CD4-positive, alpha-beta T cell (primary cell): ENCODE results near the gene SLX1A. TPM values are rescaled to one million over a fixed set of nuclear protein-coding genes. Genes with fewer than 3 reads are reported as not detected.
A peak's percentile ranks its signal among the peaks of the same experiment; 100 is the strongest.

ENCODE experiments used
- ATAC-seq: fragments of 200-7000 bp; cut with Tn5 transposase; one replicate; pipeline ENCODE4 v1.10.0; 2022; ENCODE audit warnings: mild to moderate bottlenecking; ENCODE audit not compliant: poor library complexity
- CTCF ChIA-PET: fragments of 350-600 bp; sonication (Branson Sonifier 250); formaldehyde crosslinking; loops from one replicate; lab custom pipeline; 2021; ENCODE audit warnings: antibody characterized with exemption, inconsistent platforms; lab: Charles Lee
- POLR2A ChIA-PET: fragments of 350-600 bp; sonication (Branson Sonifier 250); formaldehyde crosslinking; loops from one replicate; lab custom pipeline; 2021; ENCODE audit warnings: antibody characterized with exemption, inconsistent platforms; lab: Charles Lee
- DNase-seq, 14 experiments: peaks; one replicate each; pipeline ENCODE4 v3.0.0-alpha.2; 2013 to 2020; ENCODE audit warnings: mixed read lengths in 2 of 14
- H3K27ac ChIP-seq, 2 donors: one replicate each; pipeline versions ENCODE4 v1.5.1 to v1.7.0; 2013; ENCODE audit warnings: low read length in 2 of 2, low read depth in 1 of 2, mild to moderate bottlenecking in 1 of 2
- H3K27me3 ChIP-seq, 2 experiments: 1 replicate in 1 of 2; 2 replicates in 1 of 2; pipeline versions ENCODE4 v1.6.1 to v1.7.0; 2013; ENCODE audit warnings: low read length in 2 of 2, control low read depth in 1 of 2, mild to moderate bottlenecking in 1 of 2, moderate library complexity in 1 of 2; ENCODE audit not compliant: insufficient read depth in 2 of 2, control insufficient read depth in 1 of 2
- H3K36me3 ChIP-seq: one replicate; pipeline ENCODE4 v1.6.1; 2013; ENCODE audit warnings: low read length, control low read depth; ENCODE audit not compliant: insufficient read depth
- H3K4me1 ChIP-seq: one replicate; pipeline ENCODE4 v1.6.1; 2013; ENCODE audit warnings: low read length, control low read depth; ENCODE audit not compliant: insufficient read depth
- H3K4me3 ChIP-seq: one replicate; pipeline ENCODE4 v1.5.1; 2013; ENCODE audit warnings: mild to moderate bottlenecking, low read length, moderate library complexity
- H3K9me3 ChIP-seq, 2 experiments: 1 replicate in 1 of 2; 2 replicates in 1 of 2; pipeline versions ENCODE4 v1.6.1 to v1.7.0; 2013; ENCODE audit warnings: low read length in 2 of 2, mild to moderate bottlenecking in 2 of 2, control low read depth in 1 of 2, moderate library complexity in 1 of 2; ENCODE audit not compliant: control insufficient read depth in 1 of 2, insufficient read depth in 1 of 2
- H3K27ac Mint-ChIP-seq: one replicate; pipeline ENCODE4 v1.8.0; 2020; ENCODE audit warnings: mixed read lengths
- H3K27me3 Mint-ChIP-seq: one replicate; pipeline ENCODE4 v1.8.0; 2021; ENCODE audit warnings: mixed read lengths
- H3K36me3 Mint-ChIP-seq: one replicate; pipeline ENCODE4 v1.8.0; 2021; ENCODE audit warnings: low read depth, mixed read lengths
- H3K4me1 Mint-ChIP-seq: one replicate; pipeline ENCODE4 v1.8.0; 2021; ENCODE audit warnings: low read depth, mixed read lengths
- H3K4me3 Mint-ChIP-seq: one replicate; pipeline ENCODE4 v1.8.0; 2020; ENCODE audit warnings: mild to moderate bottlenecking, mixed read lengths
- H3K9me3 Mint-ChIP-seq: one replicate; pipeline ENCODE4 v1.8.0; 2020; ENCODE audit warnings: mixed read lengths
- intact Hi-C, 2 experiments: fragments of 100-400 bp; cut with DNase I in 1 of 2; cut with micrococcal nuclease in 1 of 2; formaldehyde crosslinking; loops; one replicate each; pipeline versions ENCODE4 v1.15.1 to v1.9.0; 2023 to 2025; cut with DNase I, micrococcal nuclease
- total RNA-seq, 174 experiments: library from RNA in 2 of 174; stranded (reverse) in 2 of 174; gene quantifications; one replicate each; pipeline ENCODE4 v1.2.3 and lab custom pipeline; 2021 to 2026
- TF ChIP-seq, protein P1 (sequence below): fragments of 200-600 bp; IDR thresholded peaks from one replicate; pipeline ENCODE4 v1.8.0; 2022; ENCODE audit warnings: antibody characterized with exemption, mild to moderate bottlenecking

SLX1A gene
- total RNA-seq, 2 experiments from 2014 or later, result 18.4 to 28.0 TPM

DNA sequence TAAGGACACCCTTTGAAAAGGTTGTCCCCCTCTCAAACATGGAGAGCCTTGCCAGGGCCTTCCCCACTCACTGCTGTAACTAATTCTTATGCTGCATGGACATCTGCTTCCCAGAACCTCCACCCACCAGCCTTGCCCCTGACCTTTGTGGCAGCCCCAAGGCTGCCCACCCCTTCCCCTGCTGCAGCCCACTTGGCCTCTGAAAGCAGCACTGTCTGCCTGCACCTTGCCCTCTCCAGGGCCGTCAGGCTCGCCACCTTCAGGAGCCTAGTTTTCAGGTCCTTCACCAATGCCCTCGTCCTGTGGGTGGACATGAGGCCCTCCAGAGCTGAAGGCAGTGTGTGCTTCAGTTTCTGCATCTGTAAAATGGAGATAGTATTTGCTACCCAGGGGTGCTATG, 12.9 kb upstream of the SLX1A start:
- Mint-ChIP-seq H3K27me3 (no peaks in the 10 kb centered on the region), H3K36me3 (peaks cover 20% of the 10 kb centered on the region), H3K9me3 (no peaks in the 10 kb centered on the region), H3K4me3 (peak overlapping the region; percentile 79), H3K4me1 (peaks cover 24% of the 10 kb centered on the region), H3K27ac (peak overlapping the region; percentile 11)
- ChIA-PET CTCF (interaction anchor here (0.6 kb wide), 1 partner anchor 33 kb away, joined by 3 read pairs; no protein-coding TSS in a partner anchor), POLR2A (interaction anchor here (0.9 kb wide), 1 partner anchor 88 kb away, joined by 3 read pairs; no protein-coding TSS in a partner anchor)
- peaks cover 24% of the 10 kb centered on the region for H3K4me1 ChIP-seq
- H3K4me3 ChIP-seq, result no peak overlapping the region
- TF ChIP-seq, protein P1, sequence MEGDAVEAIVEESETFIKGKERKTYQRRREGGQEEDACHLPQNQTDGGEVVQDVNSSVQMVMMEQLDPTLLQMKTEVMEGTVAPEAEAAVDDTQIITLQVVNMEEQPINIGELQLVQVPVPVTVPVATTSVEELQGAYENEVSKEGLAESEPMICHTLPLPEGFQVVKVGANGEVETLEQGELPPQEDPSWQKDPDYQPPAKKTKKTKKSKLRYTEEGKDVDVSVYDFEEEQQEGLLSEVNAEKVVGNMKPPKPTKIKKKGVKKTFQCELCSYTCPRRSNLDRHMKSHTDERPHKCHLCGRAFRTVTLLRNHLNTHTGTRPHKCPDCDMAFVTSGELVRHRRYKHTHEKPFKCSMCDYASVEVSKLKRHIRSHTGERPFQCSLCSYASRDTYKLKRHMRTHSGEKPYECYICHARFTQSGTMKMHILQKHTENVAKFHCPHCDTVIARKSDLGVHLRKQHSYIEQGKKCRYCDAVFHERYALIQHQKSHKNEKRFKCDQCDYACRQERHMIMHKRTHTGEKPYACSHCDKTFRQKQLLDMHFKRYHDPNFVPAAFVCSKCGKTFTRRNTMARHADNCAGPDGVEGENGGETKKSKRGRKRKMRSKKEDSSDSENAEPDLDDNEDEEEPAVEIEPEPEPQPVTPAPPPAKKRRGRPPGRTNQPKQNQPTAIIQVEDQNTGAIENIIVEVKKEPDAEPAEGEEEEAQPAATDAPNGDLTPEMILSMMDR, result no peak
- H3K27ac ChIP-seq, result no peak overlapping the region
- ATAC-seq (no peak), DNase-seq (peak in 1 of 14 experiments; percentile 12)
- H3K36me3 ChIP-seq, result peaks cover 16% of the 10 kb centered on the region
- intact Hi-C loops, result no loop called here
- H3K9me3 ChIP-seq, result no peaks in the 10 kb centered on the region
- no peaks in the 10 kb centered on the region for H3K27me3 ChIP-seq

DNA sequence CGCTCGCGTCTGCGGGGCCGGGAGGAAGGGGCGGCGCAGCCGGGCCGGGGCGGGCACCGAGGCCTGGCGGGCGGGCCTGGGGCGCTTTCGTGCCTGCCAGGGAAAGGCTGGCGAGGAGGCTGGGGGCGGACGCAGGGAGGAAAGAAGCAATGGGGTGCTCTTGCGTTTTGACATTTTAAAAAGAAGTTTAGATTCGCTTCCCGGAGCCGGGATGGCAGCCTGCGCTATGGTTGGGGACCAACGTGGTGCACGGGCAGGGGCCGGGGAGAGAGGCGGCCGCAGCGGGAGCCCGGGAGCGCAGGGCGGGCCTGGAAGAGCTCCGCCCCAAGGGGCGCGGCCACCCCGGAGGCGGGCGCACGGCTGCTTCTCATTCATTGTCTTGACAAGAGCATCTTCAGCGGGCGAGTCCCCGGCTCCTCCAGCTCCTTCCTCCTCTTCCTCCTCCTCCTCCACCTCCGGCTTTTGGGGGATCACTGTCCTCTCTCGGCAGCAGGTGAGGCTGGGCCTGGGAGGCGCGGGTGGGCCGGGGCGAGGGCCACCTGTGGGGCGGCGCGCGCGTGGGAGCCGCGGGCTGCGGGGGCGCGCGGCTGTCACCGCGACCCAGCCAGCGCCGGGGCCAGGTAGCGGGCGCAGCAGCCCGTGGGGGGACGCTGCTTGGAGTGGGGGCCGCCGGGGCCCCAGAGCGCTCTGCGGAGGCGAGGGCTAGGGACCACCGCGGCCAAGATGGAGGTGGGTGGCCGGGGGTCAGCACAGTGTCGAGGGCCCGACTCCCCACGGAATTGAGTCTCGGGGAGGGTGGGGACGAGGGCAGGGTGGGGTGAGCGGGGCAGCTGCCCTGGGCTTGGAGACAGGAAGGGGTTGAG, 10.2 kb upstream of the SLX1A start, which contains the start of gene CORO1A:
CORO1A (plus strand) TSS at position 370 of the 863 bp plus-strand sequence. CDS start 1,608 bp downstream, outside the sequence.
- peaks cover 43% of the 10 kb centered on the region for H3K36me3 ChIP-seq
- H3K4me3 Mint-ChIP-seq, result peak within 1 kb of the TSS; percentile 99
- CTCF ChIA-PET, result interaction anchor here (0.6 to 0.9 kb wide), 2 partner anchors 92 to 226 kb away, joined by 4 read pairs; partner anchors contain the start of gene TBX6
- H3K9me3 ChIP-seq, result no peaks in the 10 kb centered on the region
- H3K36me3 Mint-ChIP-seq, result peaks cover 44% of the 10 kb centered on the region
- TF ChIP-seq, protein P1, result no peak
- peaks cover 51% of the 10 kb centered on the region for H3K4me1 ChIP-seq
- no peaks in the 10 kb centered on the region for H3K27me3 ChIP-seq
- no peaks in the 10 kb centered on the region for H3K27me3 Mint-ChIP-seq
- POLR2A ChIA-PET, result interaction anchor here (0.6 to 6.0 kb wide), 39 partner anchors 9 to 475 kb away, joined by 3 to 163 read pairs (median 5); partner anchors contain the start of genes ALDOA, CD2BP2, DCTPP1 and FBRS
- H3K4me3 ChIP-seq, result peak within 1 kb of the TSS; percentile 100
- H3K4me1 Mint-ChIP-seq, result peaks cover 39% of the 10 kb centered on the region
- H3K27ac Mint-ChIP-seq, result peak within 1 kb of the TSS; percentile 98
- H3K9me3 Mint-ChIP-seq, result no peaks in the 10 kb centered on the region
- peak; percentile 45 for ATAC-seq
- peak within 1 kb of the TSS; percentile 89 to 96 for H3K27ac ChIP-seq
- intact Hi-C loops, result no loop called here
- DNase-seq, result peak; percentile 68 to 90 (median 82)

DNA sequence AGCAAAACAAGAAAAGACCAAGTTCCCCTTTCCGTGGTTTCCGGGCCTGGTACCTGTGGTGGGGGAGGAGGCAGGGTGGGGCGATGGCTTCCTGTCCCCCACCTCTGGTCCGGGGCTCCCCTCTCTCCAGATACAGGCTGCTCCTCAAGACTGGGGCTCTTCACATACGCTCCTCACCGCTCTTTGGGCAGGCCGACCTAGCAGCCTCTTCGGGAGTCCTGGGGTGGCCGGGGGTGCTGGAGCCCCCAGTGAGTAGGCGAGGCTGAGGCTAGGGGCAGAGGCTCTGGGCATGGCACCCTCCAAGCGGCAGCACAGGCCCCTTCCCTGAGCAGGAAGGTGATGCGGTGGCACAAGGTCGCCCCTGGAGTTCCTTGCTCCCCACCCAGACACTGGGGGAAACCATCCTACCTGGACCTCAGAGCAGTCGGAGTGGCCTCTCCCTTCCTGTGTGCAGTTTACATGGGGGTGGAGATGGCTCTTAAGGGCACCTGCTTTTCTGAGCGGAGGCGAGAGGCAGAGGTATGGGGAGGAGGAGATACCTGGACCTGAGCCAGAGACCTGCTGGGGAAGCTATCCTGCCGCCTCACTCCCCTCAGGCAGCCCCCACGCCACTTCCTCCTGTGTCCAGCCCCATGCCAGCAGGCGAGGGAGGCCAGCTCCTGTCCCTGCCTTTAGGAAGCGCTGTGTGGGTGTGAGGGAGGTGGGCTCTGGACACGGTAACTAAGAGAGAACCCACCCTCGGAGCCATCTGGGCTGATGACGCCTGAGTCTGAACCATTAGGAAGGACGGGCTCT, 9.4 kb upstream of the SLX1A start:
- CTCF ChIA-PET, result interaction anchor here (3.5 kb wide), 1 partner anchor 92 kb away, joined by 15 read pairs; the partner anchor contains the start of gene TBX6
- peaks cover 43% of the 10 kb centered on the region for H3K36me3 ChIP-seq
- POLR2A ChIA-PET, result interaction anchor here (0.9 to 6.0 kb wide), 32 partner anchors 21 to 474 kb away, joined by 3 to 163 read pairs (median 6); partner anchors contain the start of genes ALDOA, CD2BP2, DCTPP1 and FBRS
- H3K27ac ChIP-seq, result peak overlapping the region; percentile 76 to 96
- peak; percentile 44 for ATAC-seq
- H3K4me3 ChIP-seq, result peak overlapping the region; percentile 100
- H3K4me1 ChIP-seq, result peaks cover 51% of the 10 kb centered on the region
- DNase-seq, result peak; percentile 59 to 95 (median 80)
- Mint-ChIP-seq H3K9me3 (no peaks in the 10 kb centered on the region), H3K4me3 (peak overlapping the region; percentile 99), H3K27ac (peak overlapping the region; percentile 98), H3K27me3 (no peaks in the 10 kb centered on the region), H3K4me1 (peaks cover 39% of the 10 kb centered on the region), H3K36me3 (peaks cover 44% of the 10 kb centered on the region)
- H3K9me3 ChIP-seq, result no peaks in the 10 kb centered on the region
- no peaks in the 10 kb centered on the region for H3K27me3 ChIP-seq
- TF ChIP-seq, protein P1, result no peak
- intact Hi-C loops, result no loop called here
